Uterus (tissue), 2 donors: ENCODE results near the gene DNAH8.

Experiments
- CTCF ChIP-seq, 4 experiments: fragments of 200-600 bp in 2 of 4; fragments of 450-650 bp in 2 of 4; sonication (generic) in 2 of 4; IDR thresholded peaks; one replicate each; pipeline ENCODE4 v1.5.1; 2016 to 2019; ENCODE audit warnings: antibody characterized with exemption in 4 of 4, mild to moderate bottlenecking in 2 of 4, moderate library complexity in 1 of 4
- POLR2A ChIP-seq, 2 donors: fragments of 450-650 bp; IDR thresholded peaks; one replicate each; pipeline ENCODE4 v1.6.1; 2016; ENCODE audit warnings: antibody characterized with exemption in 2 of 2, mild to moderate bottlenecking in 1 of 2, moderate library complexity in 1 of 2

GRCh38 chr6:38686270-38687042, 28.7 kb upstream of the DNAH8 start:
- TF ChIP-seq CTCF (IDR thresholded peaks at IDR 0.05) (no peak), POLR2A (IDR thresholded peaks at IDR 0.05) (no peak)
